GM19238 (cell line): ENCODE data around the gene PCNX1.
"Not testable (repeated sequence)": the region's sequence is repeated elsewhere in the genome, so short reads cannot be mapped to it uniquely, and the experiment has no call there.

Experiments
- DNase-seq: peaks from one replicate; pipeline ENCODE4 v3.0.0; 2011; ENCODE audit warnings: low spot score; ENCODE audit not compliant: insufficient read length

PCNX1 gene

GRCh38 chr14:70915415-70915814 is 8.2 kb downstream of the PCNX1 start:
- DNase-seq, result no peak

- no peak for DNase-seq
These were observed 9.0 kb downstream of the PCNX1 start for GRCh38 chr14:70916300-70916699.

GRCh38 chr14:70916799-70917198 is 9.5 kb downstream of the PCNX1 start:
- DNase-seq, result no peak

GRCh38 chr14:70917633-70918032 is 10.4 kb downstream of the PCNX1 start:
- no peak for DNase-seq

GRCh38 chr14:70919774-70920173 is 12.5 kb downstream of the PCNX1 start:
- DNase-seq, result no peak

GRCh38 chr14:70920608-70921007 is 13.3 kb downstream of the PCNX1 start:
- no peak for DNase-seq

- no peak for DNase-seq
These were observed 14.4 kb downstream of the PCNX1 start for GRCh38 chr14:70921669-70922068.

- no peak for DNase-seq
These were observed 17.3 kb downstream of the PCNX1 start for GRCh38 chr14:70924521-70924920.

- no peak for DNase-seq
These were observed 19.1 kb downstream of the PCNX1 start for GRCh38 chr14:70926235-70926830.

- DNase-seq, result no peak
These were observed 23.7 kb downstream of the PCNX1 start for GRCh38 chr14:70931008-70931407.

GRCh38 chr14:70934084-70934483 is 26.8 kb downstream of the PCNX1 start:
- DNase-seq, result no peak

GRCh38 chr14:70934502-70935134 is 27.4 kb downstream of the PCNX1 start:
- peak; percentile 9 for DNase-seq

GRCh38 chr14:70935135-70935534 is 27.9 kb downstream of the PCNX1 start:
- no peak for DNase-seq

- not testable (repeated sequence) for DNase-seq
These were observed 32.4 kb downstream of the PCNX1 start for GRCh38 chr14:70939693-70940092.

- not testable (repeated sequence) for DNase-seq
These were observed 34.5 kb downstream of the PCNX1 start for GRCh38 chr14:70941637-70942341.

GRCh38 chr14:70942342-70942706 is 35.1 kb downstream of the PCNX1 start:
- no peak for DNase-seq

GRCh38 chr14:70942721-70943120 is 35.5 kb downstream of the PCNX1 start:
- not testable (repeated sequence) for DNase-seq

GRCh38 chr14:70943838-70944237 is 36.6 kb downstream of the PCNX1 start:
- no peak for DNase-seq

GRCh38 chr14:70947739-70948138 is 40.5 kb downstream of the PCNX1 start:
- no peak for DNase-seq

GRCh38 chr14:70952485-70952884 is 45.2 kb downstream of the PCNX1 start:
- no peak for DNase-seq

- DNase-seq, result no peak
These were observed 46.8 kb downstream of the PCNX1 start for GRCh38 chr14:70954068-70954467.

GRCh38 chr14:70955543-70956480 is 48.6 kb downstream of the PCNX1 start:
- DNase-seq, result no peak
